SK-N-MC (cell line): ENCODE measurements around the gene B4GALNT4.

Source experiments
- EZH2 ChIP-seq: fragments of 200-600 bp; sonication (generic); IDR thresholded peaks from one replicate; pipeline ENCODE4 v1.6.1; 2017; ENCODE audit warnings: antibody characterized with exemption
- FOXP2 ChIP-seq: optimal IDR thresholded peaks from 2 replicates; pipeline ENCODE3; 2011; ENCODE audit warnings: mild to moderate bottlenecking, moderate library complexity; ENCODE audit not compliant: insufficient read depth; ENCODE audit errors: extremely low read length, control extremely low read depth
- POLR2AphosphoS5 ChIP-seq: IDR thresholded peaks from 2 replicates; pipeline ENCODE4 v1.6.1; 2012; ENCODE audit warnings: mild to moderate bottlenecking, low read depth, low read length, borderline replicate concordance

- TF ChIP-seq EZH2 (no peak), POLR2AphosphoS5 (no peak), FOXP2 (no peak)
These were observed 11.7 kb upstream of the B4GALNT4 start for GRCh38 chr11:357582-357981.
